Keratinocyte (primary cell): ENCODE measurements around the gene MARCOL. TPM values are rescaled to one million over a fixed set of nuclear protein-coding genes. Genes with fewer than 3 reads are reported as not detected.

Source experiments
- DNase-seq: peaks from one replicate; pipeline ENCODE4 v3.0.0-alpha.2; 2011; ENCODE audit warnings: low read depth, missing footprints, low spot score
- FAIRE-seq: peaks from 2 replicates; lab custom pipeline; 2011; peaks lifted over from hg19 to GRCh38; lab: Jason Lieb, UNC
- H2AFZ ChIP-seq: 2 replicates; pipeline ENCODE4 v1.6.0; 2012; ENCODE audit warnings: low read length, control low read depth, inconsistent platforms; ENCODE audit not compliant: control insufficient read depth
- H3K27ac ChIP-seq: 2 replicates; pipeline ENCODE4 v1.5.1; 2011; ENCODE audit warnings: low read length; ENCODE audit not compliant: control insufficient read depth, insufficient read depth
- H3K27me3 ChIP-seq: 3 replicates; pipeline ENCODE4 v1.6.0; 2011; ENCODE audit warnings: low read length; ENCODE audit not compliant: control insufficient read depth, insufficient read depth; ENCODE audit errors: extremely low read depth
- H3K36me3 ChIP-seq, 2 experiments: 2 replicates in 1 of 2; 3 replicates in 1 of 2; pipeline ENCODE4 v1.5.1; 2011; ENCODE audit warnings: low read length in 2 of 2, mild to moderate bottlenecking in 1 of 2; ENCODE audit not compliant: control insufficient read depth in 2 of 2, insufficient read depth in 2 of 2; ENCODE audit errors: extremely low read depth in 1 of 2
- H3K4me1 ChIP-seq: 3 replicates; pipeline ENCODE4 v1.5.1; 2011; ENCODE audit warnings: low read length; ENCODE audit not compliant: control insufficient read depth, insufficient read depth; ENCODE audit errors: extremely low read depth
- H3K4me2 ChIP-seq: 3 replicates; pipeline ENCODE4 v1.6.0; 2011; ENCODE audit warnings: low read depth, low read length; ENCODE audit not compliant: control insufficient read depth, insufficient read depth; ENCODE audit errors: extremely low read depth
- H3K4me3 ChIP-seq, 3 experiments: fragments of 200-600 bp in 1 of 3; sonication (generic) in 1 of 3; 2 replicates in 2 of 3; 3 replicates in 1 of 3; pipeline ENCODE4 v1.5.1; 2011 to 2016; ENCODE audit warnings: low read length in 3 of 3, mild to moderate bottlenecking in 3 of 3, control low read depth in 2 of 3, inconsistent platforms in 1 of 3, low read depth in 1 of 3, mixed read lengths in 1 of 3, mixed run types in 1 of 3, moderate library complexity in 1 of 3; ENCODE audit not compliant: control insufficient read depth in 2 of 3, insufficient read depth in 2 of 3; ENCODE audit errors: extremely low read depth in 1 of 3
- H3K79me2 ChIP-seq: 2 replicates; pipeline ENCODE4 v1.6.0; 2012; ENCODE audit warnings: low read length; ENCODE audit not compliant: control insufficient read depth, insufficient read depth
- H3K9ac ChIP-seq: 3 replicates; pipeline ENCODE4 v1.6.0; 2011; ENCODE audit warnings: low read length; ENCODE audit not compliant: control insufficient read depth, insufficient read depth; ENCODE audit errors: extremely low read depth
- H3K9me1 ChIP-seq: 3 replicates; pipeline ENCODE4 v1.6.0; 2011; ENCODE audit warnings: low read length; ENCODE audit not compliant: control insufficient read depth, insufficient read depth; ENCODE audit errors: extremely low read depth
- H3K9me3 ChIP-seq: 2 replicates; pipeline ENCODE4 v1.5.1; 2012; ENCODE audit warnings: low read depth, low read length; ENCODE audit not compliant: control insufficient read depth
- H4K20me1 ChIP-seq: 3 replicates; pipeline ENCODE4 v1.6.0; 2011; ENCODE audit warnings: low read length; ENCODE audit not compliant: control insufficient read depth, insufficient read depth; ENCODE audit errors: extremely low read depth
- CTCF ChIP-seq, 3 experiments: IDR thresholded peaks in 1 of 3; conservative IDR thresholded peaks in 1 of 3; optimal IDR thresholded peaks in 1 of 3; 2 replicates in 2 of 3; 3 replicates in 1 of 3; pipeline versions ENCODE3 to v1.5.1; 2011; ENCODE audit warnings: low read length in 3 of 3, mild to moderate bottlenecking in 3 of 3, moderate library complexity in 2 of 3, control low read depth in 1 of 3, inconsistent platforms in 1 of 3; ENCODE audit not compliant: insufficient read depth in 2 of 3; ENCODE audit errors: extremely low read depth in 1 of 3
- EZH2 ChIP-seq: IDR thresholded peaks from one replicate; pipeline ENCODE4 v1.6.1; 2012; ENCODE audit warnings: inconsistent platforms, mild to moderate bottlenecking, low read length, moderate library complexity
- dilution Hi-C: fragments of 300-500 bp; cut with MboI; formaldehyde crosslinking; loops from one replicate; pipeline ENCODE4 v1.7.0; 2020; ENCODE audit warnings: low sequenced_read_pairs; ENCODE audit not compliant: extremely low pct_ligation_motif_present
- polyA plus RNA-seq, 5 experiments: library from polyadenylated mRNA; depleted of rRNA in 3 of 5; stranded (reverse) in 3 of 5; stranded (forward) in 1 of 5; unstranded in 1 of 5; fragments of >200 nt; gene quantifications; 1 replicate in 1 of 5; 2 replicates in 3 of 5; 3 replicates in 1 of 5; pipeline versions ENCODE4 v1.2.1 to v1.2.3, GENCODE V29; 2011 to 2012; ENCODE audit warnings: missing spikeins in 2 of 5, low read depth in 1 of 5, low replicate concordance in 1 of 5

Gene MARCOL
- polyA plus RNA-seq, 1 donor (not counting 4 experiments of a cell fraction or from before 2014, with no cell fraction given) = not detected

DNA sequence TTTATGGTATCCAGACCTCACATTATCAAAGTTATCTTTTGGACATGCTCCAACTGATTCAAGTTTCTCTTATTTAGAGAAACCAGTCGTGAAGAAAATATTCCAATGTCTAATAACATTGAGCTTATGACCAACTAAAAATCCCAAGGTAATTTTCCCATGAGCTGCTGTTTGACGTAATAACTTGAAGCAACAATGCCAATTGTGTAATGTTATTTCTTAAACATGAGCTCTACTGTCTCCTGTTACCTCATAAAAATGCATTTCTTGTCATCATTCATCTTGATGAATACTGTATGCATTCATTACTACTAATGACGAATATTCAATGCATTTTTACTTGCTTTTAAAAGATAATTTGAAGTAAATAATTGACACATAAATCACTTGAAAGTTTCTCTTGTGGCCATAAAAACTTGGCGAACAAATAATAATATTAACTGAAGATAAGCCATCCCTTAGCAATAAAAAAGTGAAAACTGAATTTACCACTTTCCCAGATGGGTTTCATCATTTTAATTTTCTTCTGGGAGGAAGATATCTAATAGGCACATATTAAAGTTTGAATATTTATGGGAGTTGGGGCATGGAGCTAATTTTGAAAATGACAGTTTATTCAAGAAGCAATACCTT, 424 bp upstream of the MARCOL start:
- DNase-seq = no peak
- no peak overlapping the region for H3K4me3 ChIP-seq
- no peaks in the 10 kb centered on the region for H3K9me3 ChIP-seq
- no peak overlapping the region for H3K27ac ChIP-seq
- no peaks in the 10 kb centered on the region for H3K27me3 ChIP-seq
- no peaks in the 10 kb centered on the region for H3K9me1 ChIP-seq
- H3K4me1 ChIP-seq = no peaks in the 10 kb centered on the region
- TF ChIP-seq EZH2 = no peak
- no peak for TF ChIP-seq CTCF (optimal IDR thresholded peaks at IDR 0.05 in 1 of 3, IDR thresholded peaks at IDR 0.05 in 1 of 3, conservative IDR thresholded peaks at IDR 0.05 in 1 of 3; ENCODE audit: extremely low read depth in 1 of 3, insufficient read depth in 2 of 3, low read length in 3 of 3)
- H3K9ac ChIP-seq = no peak overlapping the region
- dilution Hi-C loops = no loop called here
- H3K79me2 ChIP-seq = no peaks in the 10 kb centered on the region
- H2AFZ ChIP-seq = no peak overlapping the region
- no peak overlapping the region for H3K4me2 ChIP-seq
- no peaks in the 10 kb centered on the region for H4K20me1 ChIP-seq
- FAIRE-seq = no peak
- no peaks in the 10 kb centered on the region for H3K36me3 ChIP-seq

- Histone ChIP-seq H3K27me3 (no peaks in the 10 kb centered on the region), H4K20me1 (no peaks in the 10 kb centered on the region), H3K79me2 (no peaks in the 10 kb centered on the region), H3K9me3 (no peaks in the 10 kb centered on the region), H3K4me3 (no peak overlapping the region), H3K27ac (no peak overlapping the region), H3K36me3 (no peaks in the 10 kb centered on the region), H3K4me2 (no peak overlapping the region), H2AFZ (no peak overlapping the region), H3K9me1 (no peaks in the 10 kb centered on the region), H3K4me1 (no peaks in the 10 kb centered on the region), H3K9ac (no peak overlapping the region)
- DNase-seq (no peak), FAIRE-seq (no peak)
- dilution Hi-C loops = no loop called here
- no peak for TF ChIP-seq CTCF (optimal IDR thresholded peaks at IDR 0.05 in 1 of 3, IDR thresholded peaks at IDR 0.05 in 1 of 3, conservative IDR thresholded peaks at IDR 0.05 in 1 of 3; ENCODE audit: extremely low read depth in 1 of 3, insufficient read depth in 2 of 3, low read length in 3 of 3)
- TF ChIP-seq EZH2 = no peak
Observed at GRCh38 chr5:148248894-148249293, 10.6 kb downstream of the MARCOL start.
